Mesendoderm (in vitro differentiated cells): ENCODE data around the gene DNAJC19.
"Not testable (repeated sequence)": the region's sequence is repeated elsewhere in the genome, so short reads cannot be mapped to it uniquely, and the experiment has no call there.

Source experiments
- DNase-seq: peaks from one replicate; pipeline ENCODE4 v3.0.0; 2013
- H2AK5ac ChIP-seq: 2 replicates; pipeline ENCODE4 v1.6.1; 2013; ENCODE audit warnings: low read length, inconsistent platforms
- H2BK120ac ChIP-seq: 2 replicates; pipeline ENCODE4 v1.6.1; 2013; ENCODE audit warnings: low read depth, mild to moderate bottlenecking, low read length, moderate library complexity, mixed read lengths
- H2BK15ac ChIP-seq: replicated peaks from 2 replicates; pipeline ENCODE4 v1.6.1; 2013; ENCODE audit warnings: low read depth, mild to moderate bottlenecking, moderate library complexity
- H2BK5ac ChIP-seq: 2 replicates; pipeline ENCODE4 v1.6.1; 2013; ENCODE audit warnings: low read length, inconsistent platforms
- H3K18ac ChIP-seq: 2 replicates; pipeline ENCODE4 v1.6.1; 2013; ENCODE audit warnings: mild to moderate bottlenecking, low read length, mixed read lengths
- H3K23ac ChIP-seq: one replicate; pipeline ENCODE4 v1.6.1; 2013; ENCODE audit warnings: low read length
- H3K27ac ChIP-seq: 2 replicates; pipeline ENCODE4 v1.5.1; 2013; ENCODE audit warnings: low read depth, mild to moderate bottlenecking, inconsistent platforms, low read length, moderate library complexity
- H3K27me3 ChIP-seq: 2 replicates; pipeline ENCODE4 v1.6.1; 2013; ENCODE audit warnings: low read length, control low read depth, mild to moderate bottlenecking, inconsistent platforms; ENCODE audit not compliant: insufficient read depth, poor library complexity
- H3K36me3 ChIP-seq: 2 replicates; pipeline ENCODE4 v1.6.1; 2013; ENCODE audit warnings: low read length, inconsistent platforms; ENCODE audit not compliant: control insufficient read depth, insufficient read depth
- H3K4ac ChIP-seq: one replicate; pipeline ENCODE4 v1.6.1; 2013; ENCODE audit warnings: low read depth, mild to moderate bottlenecking, low read length, moderate library complexity
- H3K4me1 ChIP-seq: 2 replicates; pipeline ENCODE4 v1.6.1; 2013; ENCODE audit warnings: low read depth, low read length, inconsistent platforms; ENCODE audit not compliant: control insufficient read depth
- H3K4me2 ChIP-seq: 2 replicates; pipeline ENCODE4 v1.6.1; 2013; ENCODE audit warnings: low read length
- H3K4me3 ChIP-seq: 2 replicates; pipeline ENCODE4 v1.5.1; 2013; ENCODE audit warnings: mild to moderate bottlenecking, low read length
- H3K56ac ChIP-seq: one replicate; pipeline ENCODE4 v1.6.1; 2013; ENCODE audit warnings: low read length
- H3K79me1 ChIP-seq: 2 replicates; pipeline ENCODE4 v1.6.1; 2013; ENCODE audit warnings: low read length, inconsistent platforms
- H3K79me2 ChIP-seq: 2 replicates; pipeline ENCODE4 v1.6.1; 2013; ENCODE audit warnings: mild to moderate bottlenecking, low read length; ENCODE audit not compliant: control insufficient read depth, insufficient read depth
- H3K9ac ChIP-seq: 2 replicates; pipeline ENCODE4 v1.6.1; 2013; ENCODE audit warnings: low read length, inconsistent platforms
- H4K5ac ChIP-seq: one replicate; pipeline ENCODE4 v1.6.1; 2013; ENCODE audit warnings: low read length
- H4K8ac ChIP-seq: one replicate; pipeline ENCODE4 v1.6.1; 2013; ENCODE audit warnings: low read depth, mild to moderate bottlenecking, control low read depth, low read length, moderate library complexity
- WGBS: extraction: QIAGEN DNeasy Blood & Tissue Kit; methylation state at CpG from one replicate; pipeline ENCODE4 v1.1.7; 2013; ENCODE audit warnings: low lambda C conversion rate, missing lambda C conversion rate; ENCODE audit not compliant: insufficient coverage; ENCODE audit errors: extremely low coverage; 5-methylcytosine and 5-hydroxymethylcytosine counted together

DNAJC19 gene

DNA sequence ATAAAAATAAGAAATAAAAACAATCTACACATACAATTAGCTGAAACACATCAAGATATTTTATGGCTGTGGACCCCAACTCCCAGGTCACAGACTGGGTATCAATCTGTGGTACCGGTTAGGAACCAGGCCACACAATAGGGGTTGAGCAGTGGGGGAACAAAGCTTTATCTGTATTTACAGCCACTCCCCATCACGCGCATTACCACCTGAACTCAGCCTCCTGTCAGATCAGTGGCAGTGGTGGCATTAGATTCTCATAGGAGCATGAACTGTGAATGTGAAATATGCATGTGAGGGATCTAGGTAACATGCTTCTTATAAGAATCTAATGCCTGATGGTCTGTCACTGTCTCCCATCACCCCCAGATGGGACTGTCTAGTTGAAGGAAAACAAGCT lies 17.7 kb upstream of the DNAJC19 start:
- no peak overlapping the region for H3K23ac ChIP-seq
- H3K27me3 ChIP-seq, result no peaks in the 10 kb centered on the region
- H2BK15ac ChIP-seq, result no peak overlapping the region
- H4K8ac ChIP-seq, result no peak overlapping the region
- no peak overlapping the region for H2BK120ac ChIP-seq
- no peaks in the 10 kb centered on the region for H3K36me3 ChIP-seq
- no peak overlapping the region for H4K5ac ChIP-seq
- no peak overlapping the region for H3K18ac ChIP-seq
- no peak overlapping the region for H2BK5ac ChIP-seq
- DNase-seq, result no peak
- H3K4me2 ChIP-seq, result no peak overlapping the region
- no peak overlapping the region for H3K4ac ChIP-seq
- H3K27ac ChIP-seq, result no peak overlapping the region
- H3K79me1 ChIP-seq, result no peaks in the 10 kb centered on the region
- H3K9ac ChIP-seq, result no peak overlapping the region
- no peaks in the 10 kb centered on the region for H3K4me1 ChIP-seq
- no peak overlapping the region for H3K4me3 ChIP-seq
- H2AK5ac ChIP-seq, result no peak overlapping the region
- no peak overlapping the region for H3K56ac ChIP-seq
- H3K79me2 ChIP-seq, result no peaks in the 10 kb centered on the region
- no CpG with 5 or more reads among the region's 3 CpGs for WGBS

DNA sequence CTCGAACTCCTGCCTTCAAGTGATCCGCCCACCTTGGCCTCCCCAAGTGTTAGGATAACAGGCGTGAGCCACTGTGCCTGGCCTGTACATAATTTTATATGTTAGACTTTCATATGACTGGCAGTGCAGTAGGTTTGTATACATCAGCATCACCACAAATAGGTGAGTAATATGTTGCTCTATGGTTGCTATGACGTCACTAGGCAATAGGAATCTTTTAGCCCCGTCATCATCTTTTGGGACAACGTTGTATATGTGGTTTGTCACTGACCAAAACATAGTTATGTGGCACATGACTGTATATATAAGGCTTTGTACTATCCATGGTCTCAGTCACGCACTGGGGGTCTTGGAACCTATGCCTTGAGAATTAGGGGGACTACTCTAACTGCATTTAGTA lies 17.0 kb upstream of the DNAJC19 start:
- WGBS, result no CpG with 5 or more reads among the region's 7 CpGs
- H3K4me1 ChIP-seq, result no peaks in the 10 kb centered on the region
- H3K27ac ChIP-seq, result no peak overlapping the region
- H3K4ac ChIP-seq, result no peak overlapping the region
- H3K23ac ChIP-seq, result no peak overlapping the region
- no peak for DNase-seq
- H4K8ac ChIP-seq, result no peak overlapping the region
- H2BK120ac ChIP-seq, result no peak overlapping the region
- no peak overlapping the region for H2AK5ac ChIP-seq
- no peaks in the 10 kb centered on the region for H3K36me3 ChIP-seq
- H3K27me3 ChIP-seq, result no peaks in the 10 kb centered on the region
- no peak overlapping the region for H2BK5ac ChIP-seq
- H2BK15ac ChIP-seq, result no peak overlapping the region
- H4K5ac ChIP-seq, result no peak overlapping the region
- no peak overlapping the region for H3K4me3 ChIP-seq
- no peak overlapping the region for H3K56ac ChIP-seq
- no peaks in the 10 kb centered on the region for H3K79me1 ChIP-seq
- H3K4me2 ChIP-seq, result no peak overlapping the region
- H3K79me2 ChIP-seq, result no peaks in the 10 kb centered on the region
- H3K18ac ChIP-seq, result no peak overlapping the region
- no peak overlapping the region for H3K9ac ChIP-seq

DNA sequence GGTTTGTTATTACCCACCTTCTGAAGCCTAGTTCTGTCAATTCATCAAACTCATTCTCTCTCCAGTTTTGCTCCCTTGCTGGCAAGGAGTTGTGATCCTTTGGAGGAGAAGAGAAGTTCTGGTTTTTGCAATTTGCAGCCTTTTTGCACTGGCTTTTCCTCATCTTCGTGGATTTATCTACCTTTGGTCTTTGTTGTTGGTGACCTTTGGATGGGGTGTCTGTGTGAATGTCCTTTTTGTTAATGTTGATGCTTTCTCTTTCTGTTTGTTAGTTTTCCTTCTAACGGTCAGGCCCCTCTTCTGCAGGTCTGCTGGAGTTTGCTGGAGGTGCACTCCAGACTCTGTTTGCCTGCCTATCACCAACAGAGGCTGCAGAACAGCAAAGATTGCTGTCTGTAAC lies 13.9 kb upstream of the DNAJC19 start:
- not testable (repeated sequence) for H3K4ac ChIP-seq, H3K4me3 ChIP-seq, H2AK5ac ChIP-seq, H3K4me2 ChIP-seq, H2BK120ac ChIP-seq, H3K79me1 ChIP-seq, H4K5ac ChIP-seq, H3K36me3 ChIP-seq, H2BK5ac ChIP-seq, DNase-seq, H3K23ac ChIP-seq, H3K18ac ChIP-seq, H3K56ac ChIP-seq, H3K27ac ChIP-seq, H4K8ac ChIP-seq, H3K79me2 ChIP-seq, H3K4me1 ChIP-seq, H3K9ac ChIP-seq, H2BK15ac ChIP-seq, H3K27me3 ChIP-seq
- WGBS, result no CpG with 5 or more reads among the region's 2 CpGs

DNA sequence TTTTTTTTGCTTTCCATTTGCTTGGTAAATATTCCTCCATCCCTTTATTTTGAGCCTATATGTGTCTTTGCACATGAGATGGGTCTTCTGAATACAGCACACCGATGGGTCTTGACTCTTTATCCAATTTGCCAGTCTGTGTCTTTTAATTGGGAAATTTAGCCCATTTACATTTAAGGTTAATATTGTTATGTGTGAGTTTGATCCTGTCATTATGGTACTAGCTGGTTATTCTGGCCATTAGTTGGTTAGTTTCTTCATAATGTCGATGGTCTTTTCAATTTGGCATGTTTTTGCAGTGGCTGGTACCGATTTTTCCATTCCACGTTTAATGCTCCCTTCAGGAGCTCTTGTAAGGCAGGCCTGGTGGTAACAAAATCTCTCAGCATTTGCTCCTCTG lies 12.8 kb upstream of the DNAJC19 start:
- not testable (repeated sequence) for H3K27me3 ChIP-seq, H3K56ac ChIP-seq, H4K8ac ChIP-seq, H2BK5ac ChIP-seq, H3K27ac ChIP-seq, H3K4me3 ChIP-seq, DNase-seq, H3K9ac ChIP-seq, H3K4me2 ChIP-seq, H3K4me1 ChIP-seq, H2BK15ac ChIP-seq, H4K5ac ChIP-seq, H2AK5ac ChIP-seq, H2BK120ac ChIP-seq, H3K23ac ChIP-seq, H3K18ac ChIP-seq, H3K36me3 ChIP-seq, H3K79me2 ChIP-seq, H3K4ac ChIP-seq, H3K79me1 ChIP-seq
- no CpG with 5 or more reads among the region's 4 CpGs for WGBS

DNA sequence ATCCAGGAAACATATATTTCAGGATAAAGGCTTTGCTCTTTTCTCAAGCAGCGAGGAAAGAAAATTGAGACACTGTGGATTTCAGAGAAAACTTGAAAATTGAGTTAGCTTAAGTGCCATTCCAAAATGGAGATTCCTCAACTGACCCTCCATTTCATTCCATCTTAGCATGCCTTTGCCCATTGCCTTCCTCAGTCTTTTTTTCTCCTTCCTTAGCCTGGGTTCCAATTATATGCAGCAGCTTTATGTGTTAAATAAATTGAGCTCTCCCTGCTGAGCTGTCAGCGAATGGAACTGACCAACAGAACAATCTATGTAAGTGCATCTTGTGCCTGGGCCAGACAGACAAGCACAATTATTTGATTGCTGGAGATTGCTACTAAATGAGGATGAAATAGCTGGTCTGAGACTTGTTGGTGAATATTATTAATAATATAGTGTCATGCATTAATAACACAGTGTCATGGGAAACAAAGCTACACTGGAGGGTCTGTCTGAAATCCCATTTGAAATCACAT lies 6.9 kb upstream of the DNAJC19 start:
- no peak overlapping the region for H3K27ac ChIP-seq
- H2AK5ac ChIP-seq, result no peak overlapping the region
- H3K4me1 ChIP-seq, result no peaks in the 10 kb centered on the region
- H2BK5ac ChIP-seq, result no peak overlapping the region
- WGBS, result no CpG with 5 or more reads among the region's 2 CpGs
- DNase-seq, result no peak
- H3K4me2 ChIP-seq, result no peak overlapping the region
- H3K36me3 ChIP-seq, result no peaks in the 10 kb centered on the region
- H2BK120ac ChIP-seq, result no peak overlapping the region
- H3K4me3 ChIP-seq, result no peak overlapping the region
- no peak overlapping the region for H2BK15ac ChIP-seq
- no peak overlapping the region for H3K56ac ChIP-seq
- no peak overlapping the region for H3K4ac ChIP-seq
- H3K79me1 ChIP-seq, result no peaks in the 10 kb centered on the region
- H4K8ac ChIP-seq, result no peak overlapping the region
- H3K18ac ChIP-seq, result no peak overlapping the region
- no peak overlapping the region for H3K9ac ChIP-seq
- no peaks in the 10 kb centered on the region for H3K27me3 ChIP-seq
- no peaks in the 10 kb centered on the region for H3K79me2 ChIP-seq
- no peak overlapping the region for H4K5ac ChIP-seq
- H3K23ac ChIP-seq, result no peak overlapping the region

DNA sequence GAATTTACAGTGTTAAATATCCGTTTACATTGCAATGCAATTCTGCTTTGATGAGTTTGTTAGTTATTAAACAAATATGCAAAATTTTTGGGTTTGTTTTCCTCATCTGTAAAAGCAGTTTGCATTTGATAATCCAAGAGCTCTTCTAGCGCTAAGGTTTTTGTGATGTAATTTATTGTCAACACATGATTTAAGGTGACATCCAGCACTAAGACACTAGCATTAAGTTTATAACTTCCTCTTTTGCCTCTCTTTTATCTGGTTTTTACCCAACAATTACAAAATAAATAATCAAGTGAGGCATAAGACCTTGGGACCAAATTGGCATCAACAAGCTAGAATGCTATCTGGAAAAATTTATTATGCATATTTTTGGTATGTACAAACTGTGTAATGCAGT lies 969 bp upstream of the DNAJC19 start:
- H2BK15ac ChIP-seq, result no peak overlapping the region
- no CpG with 5 or more reads among the region's 2 CpGs for whole genome bisulfite sequencing
- no peak overlapping the region for H2AK5ac ChIP-seq
- no peak overlapping the region for H3K18ac ChIP-seq
- H4K8ac ChIP-seq, result no peak overlapping the region
- H2BK5ac ChIP-seq, result no peak overlapping the region
- peaks cover 3% of the 10 kb centered on the region for H3K79me1 ChIP-seq
- H3K4ac ChIP-seq, result no peak overlapping the region
- H3K4me3 ChIP-seq, result no peak overlapping the region
- H4K5ac ChIP-seq, result no peak overlapping the region
- H3K36me3 ChIP-seq, result no peaks in the 10 kb centered on the region
- H3K79me2 ChIP-seq, result peaks cover 2% of the 10 kb centered on the region
- H3K27me3 ChIP-seq, result no peaks in the 10 kb centered on the region
- no peak overlapping the region for H3K56ac ChIP-seq
- H3K27ac ChIP-seq, result no peak overlapping the region
- no peak overlapping the region for H3K4me2 ChIP-seq
- no peaks in the 10 kb centered on the region for H3K4me1 ChIP-seq
- no peak for DNase-seq
- no peak overlapping the region for H3K9ac ChIP-seq
- H3K23ac ChIP-seq, result no peak overlapping the region
- H2BK120ac ChIP-seq, result no peak overlapping the region
